ENCODE measurements around the gene NREP. TPM values are rescaled to one million over a fixed set of nuclear protein-coding genes. Genes with fewer than 3 reads are reported as not detected.

Gene NREP
- total RNA-seq, 1 donor from 2014 or later, result 26.2 TPM

DNA sequence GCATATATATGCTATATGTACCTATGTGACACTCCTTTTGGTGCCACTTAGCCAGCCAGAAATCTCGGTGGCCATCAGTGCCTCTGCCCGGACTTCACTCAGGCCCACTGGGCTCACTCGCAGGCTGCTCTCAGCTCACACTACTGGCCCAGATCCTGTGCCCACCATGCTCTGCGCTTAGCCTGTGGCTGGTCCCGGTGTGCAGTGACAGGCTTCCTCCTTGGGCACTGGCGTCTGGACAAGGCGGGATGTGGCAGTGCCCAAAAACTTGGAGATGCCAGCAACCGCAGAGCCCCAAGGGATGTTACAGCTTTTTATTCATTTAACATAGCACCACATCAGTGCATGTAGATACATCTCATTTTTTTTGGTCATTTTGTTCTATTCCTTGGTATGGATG is 77.4 kb downstream of the NREP start:
- DNase-seq (ENCODE audit: missing footprints) (peak; percentile 62), ATAC-seq (no peak)
- intact Hi-C loops (cut with DNase I), result loop anchor here (2.0 to 5.0 kb wide), 2 partner anchors 78 to 129 kb away; partner anchors contain the start of gene NREP

Other genes starting within 250 kb of the NREP start
- gene STARD4, start 244.7 kb downstream of the NREP start, total RNA-seq, result 2.9 TPM